Measurements from ENCODE around the gene SMYD4.

SMYD4 gene

DNA sequence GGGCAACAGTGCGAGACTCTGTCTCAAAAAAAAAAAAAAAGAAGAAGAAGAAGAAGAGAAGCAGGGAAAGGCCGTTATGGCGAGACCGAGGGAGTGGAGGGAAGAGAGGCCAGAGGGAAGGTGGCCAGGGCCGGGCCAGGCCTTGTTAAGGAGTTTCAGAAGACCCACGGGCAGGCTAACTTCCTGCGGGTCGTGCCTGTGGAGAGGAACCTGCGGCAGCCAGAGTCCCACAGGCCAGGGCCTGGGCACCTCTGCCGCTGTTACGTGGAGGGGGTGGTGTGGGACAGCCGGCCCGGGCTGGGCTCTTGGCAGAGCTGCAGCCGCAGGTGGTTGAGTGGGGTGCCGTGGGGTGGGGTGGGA lies 99.8 kb downstream of the SMYD4 start:
- no peak for DNase-seq

Data from effector CD8-positive, alpha-beta T cell (primary cell).